Measurements from ENCODE around the gene PCDHGA7.
"Not testable (repeated sequence)": the region's sequence is repeated elsewhere in the genome, so short reads cannot be mapped to it uniquely, and the experiment has no call there.

PCDHGA7 gene

DNA sequence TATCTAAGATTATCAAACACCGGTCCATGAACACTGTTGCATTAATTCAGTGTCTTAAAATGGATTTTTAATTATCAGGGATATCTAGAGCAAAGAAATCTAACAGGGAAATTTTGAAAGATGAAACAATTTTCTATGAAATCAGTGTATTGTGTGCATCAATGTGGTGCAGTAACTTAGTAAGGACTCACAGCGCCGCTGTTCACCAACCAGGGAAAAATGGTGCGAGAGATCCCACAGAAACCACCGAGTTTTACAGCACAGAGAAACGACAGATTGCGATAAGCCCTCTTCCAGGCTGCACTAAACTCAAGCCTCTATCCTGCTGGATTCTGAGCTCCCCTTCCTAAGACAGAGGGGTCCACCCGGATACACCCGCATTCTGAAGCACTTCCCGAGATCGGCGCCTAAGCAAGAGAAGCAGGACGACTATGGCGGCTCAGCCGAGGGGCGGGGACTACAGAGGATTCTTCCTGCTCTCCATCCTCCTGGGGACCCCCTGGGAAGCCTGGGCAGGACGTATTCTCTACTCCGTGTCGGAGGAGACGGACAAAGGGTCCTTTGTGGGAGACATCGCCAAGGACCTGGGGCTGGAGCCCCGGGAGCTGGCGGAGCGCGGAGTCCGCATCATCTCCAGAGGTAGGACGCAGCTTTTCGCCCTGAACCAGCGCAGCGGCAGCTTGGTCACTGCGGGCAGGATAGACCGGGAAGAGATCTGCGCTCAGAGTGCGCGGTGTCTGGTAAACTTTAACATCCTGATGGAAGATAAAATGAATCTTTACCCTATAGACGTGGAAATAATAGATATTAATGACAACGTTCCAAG is at the start of gene PCDHGA7:
Gene PCDHGA7 (plus strand): TSS at position 274 of the 826 bp plus-strand sequence. CDS start 158 bp downstream, at position 432.
- in situ Hi-C loops (cut with HindIII; ENCODE audit: low pct_unique_long_range_greater_than_20kb, low sequenced_read_pairs): no loop called here
- peak; percentile 82 to 88 for DNase-seq (ENCODE audit: low read depth in 1 of 2, low spot score in 1 of 2)

DNA sequence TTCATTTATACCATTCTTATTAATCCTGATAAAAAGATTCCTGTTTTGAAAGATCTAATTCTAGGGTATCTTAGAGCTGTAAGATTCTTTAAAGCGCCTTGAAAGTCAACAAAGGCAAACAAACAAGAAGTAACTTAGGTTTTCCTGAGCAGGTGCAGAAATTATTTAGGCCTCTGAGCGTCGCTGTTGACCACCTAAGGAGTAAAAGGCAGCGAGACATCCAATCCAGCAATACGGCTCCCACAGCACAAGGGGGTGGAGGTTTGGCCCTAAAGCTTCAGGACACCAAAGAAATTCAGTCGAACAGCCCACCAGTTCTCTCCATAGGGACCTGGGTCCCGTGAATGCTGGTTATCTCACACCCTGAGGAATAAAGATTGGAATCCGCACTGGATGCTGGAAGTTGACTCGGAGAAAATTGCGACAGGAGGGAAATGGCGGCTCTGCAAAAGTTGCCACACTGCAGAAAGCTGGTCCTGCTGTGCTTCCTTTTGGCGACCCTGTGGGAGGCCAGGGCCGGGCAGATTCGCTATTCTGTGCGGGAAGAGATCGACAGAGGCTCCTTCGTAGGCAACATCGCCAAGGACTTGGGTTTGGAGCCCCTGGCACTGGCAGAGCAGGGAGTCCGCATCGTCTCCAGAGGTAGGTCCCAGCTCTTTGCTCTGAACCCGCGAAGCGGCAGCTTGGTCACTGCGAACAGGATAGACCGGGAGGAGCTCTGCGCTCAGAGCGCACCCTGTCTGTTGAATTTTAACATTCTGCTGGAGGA is 43.8 kb upstream of the PCDHGA7 start, which contains the start of gene PCDHGA2:
Gene PCDHGA2 (plus strand): TSS at position 223 of the 769 bp plus-strand sequence.
- in situ Hi-C loops (cut with HindIII; ENCODE audit: low pct_unique_long_range_greater_than_20kb, low sequenced_read_pairs): no loop called here
- no peak for TF ChIP-seq JUND (IDR thresholded peaks at IDR 0.05; ENCODE audit: low read depth)
- peak in 1 of 2 experiments; percentile 78 for DNase-seq (ENCODE audit: low read depth in 1 of 2, low spot score in 1 of 2)

More for the DNA sequence above, at the start of gene PCDHGA7:
- no peak for TF ChIP-seq JUND (IDR thresholded peaks at IDR 0.05; ENCODE audit: low read depth)

DNA sequence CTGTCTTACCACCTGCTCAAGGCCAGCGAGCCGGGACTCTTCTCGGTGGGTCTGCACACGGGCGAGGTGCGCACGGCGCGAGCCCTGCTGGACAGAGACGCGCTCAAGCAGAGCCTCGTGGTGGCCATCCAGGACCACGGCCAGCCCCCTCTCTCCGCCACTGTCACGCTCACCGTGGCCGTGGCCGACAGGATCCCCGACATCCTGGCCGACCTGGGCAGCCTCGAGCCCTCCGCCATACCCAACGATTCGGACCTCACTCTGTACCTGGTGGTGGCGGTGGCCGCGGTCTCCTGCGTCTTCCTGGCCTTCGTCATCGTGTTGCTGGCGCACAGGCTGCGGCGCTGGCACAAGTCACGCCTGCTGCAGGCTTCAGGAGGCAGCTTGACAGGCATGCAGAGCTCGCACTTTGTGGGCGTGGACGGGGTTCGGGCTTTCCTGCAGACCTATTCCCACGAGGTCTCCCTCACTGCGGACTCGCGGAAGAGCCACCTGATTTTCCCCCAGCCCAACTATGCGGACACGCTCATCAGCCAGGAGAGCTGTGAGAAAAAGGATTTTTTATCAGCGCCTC is 41.7 kb upstream of the PCDHGA7 start:
- in situ Hi-C loops (cut with HindIII; ENCODE audit: low pct_unique_long_range_greater_than_20kb, low sequenced_read_pairs); DNase-seq (ENCODE audit: low read depth in 1 of 2, low spot score in 1 of 2): not testable (repeated sequence)

DNA sequence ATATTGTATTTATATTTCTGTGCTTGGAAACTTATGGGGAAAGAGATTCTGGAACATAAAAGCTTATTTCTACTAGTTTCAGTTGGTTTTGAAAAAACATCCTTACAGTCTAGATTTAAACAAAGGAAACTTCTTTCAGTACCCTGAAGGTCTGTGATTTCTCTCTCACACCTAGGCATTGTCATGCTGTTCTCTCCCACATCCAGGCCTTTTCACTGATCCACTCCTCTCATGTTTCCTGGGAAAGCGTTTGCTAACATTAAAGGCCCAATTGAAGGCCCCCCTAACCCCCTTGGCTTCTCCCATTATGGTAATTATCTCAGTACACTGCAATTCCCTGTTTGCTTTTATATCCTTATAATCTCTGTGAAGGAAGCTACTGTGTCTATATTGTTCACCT is 39.8 kb upstream of the PCDHGA7 start:
- TF ChIP-seq JUND (IDR thresholded peaks at IDR 0.05; ENCODE audit: low read depth): no peak
- DNase-seq (ENCODE audit: low read depth in 1 of 2, low spot score in 1 of 2): no peak
- in situ Hi-C loops (cut with HindIII; ENCODE audit: low pct_unique_long_range_greater_than_20kb, low sequenced_read_pairs): no loop called here

DNA sequence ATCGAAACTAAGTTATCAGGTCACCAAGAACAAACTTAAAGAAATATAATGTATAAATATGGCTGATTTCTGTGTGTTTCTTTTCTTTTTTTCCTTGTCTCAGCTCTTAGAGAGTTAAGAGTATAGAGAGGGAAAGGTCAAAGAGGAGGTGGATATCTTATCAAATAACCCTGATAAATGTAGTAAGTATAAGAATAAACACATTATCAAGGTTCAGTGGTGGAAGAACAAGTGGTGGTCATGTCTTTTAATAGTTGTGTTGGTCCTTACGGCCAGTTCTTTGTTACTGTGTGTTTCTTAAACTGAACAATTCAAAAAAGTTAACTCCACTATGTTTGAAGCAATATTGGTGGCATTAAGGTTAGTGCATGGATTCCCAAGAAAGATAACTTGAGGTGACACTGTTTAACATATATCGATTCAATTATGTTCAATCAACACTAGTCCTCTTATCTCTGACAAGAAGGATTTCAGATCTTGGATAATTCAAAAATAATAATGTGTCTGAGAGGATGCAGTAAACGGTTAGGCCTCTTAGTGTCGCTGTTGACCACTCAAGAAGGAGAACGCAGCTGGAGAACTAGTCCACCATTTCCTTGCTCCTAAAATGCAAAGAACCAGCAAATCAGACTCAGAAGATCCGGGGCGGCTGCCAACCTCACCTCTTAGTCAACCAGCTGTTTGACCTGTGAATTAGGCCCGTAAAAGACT is 39.1 kb upstream of the PCDHGA7 start, which contains the start of gene PCDHGA3:
Gene PCDHGA3 (plus strand): TSS at position 588 of the 711 bp plus-strand sequence. CDS start 205 bp downstream, outside the sequence.
- DNase-seq (ENCODE audit: low read depth in 1 of 2, low spot score in 1 of 2): peak in 1 of 2 experiments; percentile 62
- TF ChIP-seq JUND (IDR thresholded peaks at IDR 0.05; ENCODE audit: low read depth): no peak
- in situ Hi-C loops (cut with HindIII; ENCODE audit: low pct_unique_long_range_greater_than_20kb, low sequenced_read_pairs): no loop called here

DNA sequence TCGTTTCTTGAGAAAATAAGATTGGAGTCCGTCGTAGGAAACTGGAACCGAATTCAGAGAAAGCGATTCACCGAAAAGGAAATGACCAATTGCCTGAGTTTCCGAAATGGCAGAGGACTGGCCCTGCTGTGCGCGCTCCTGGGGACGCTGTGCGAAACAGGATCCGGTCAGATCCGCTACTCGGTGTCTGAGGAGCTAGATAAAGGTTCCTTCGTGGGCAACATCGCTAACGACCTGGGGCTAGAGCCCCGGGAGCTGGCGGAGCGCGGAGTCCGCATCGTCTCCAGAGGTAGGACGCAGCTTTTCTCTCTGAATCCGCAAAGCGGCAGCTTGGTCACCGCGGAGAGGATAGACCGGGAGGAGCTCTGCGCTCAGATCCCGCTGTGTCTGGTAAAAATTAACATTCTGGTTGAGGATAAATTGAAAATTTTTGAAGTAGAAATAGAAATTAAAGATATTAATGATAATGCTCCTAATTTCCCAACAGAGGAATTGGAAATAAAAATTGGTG is 38.5 kb upstream of the PCDHGA7 start:
- no peak for DNase-seq (ENCODE audit: low read depth in 1 of 2, low spot score in 1 of 2)
- TF ChIP-seq JUND (IDR thresholded peaks at IDR 0.05; ENCODE audit: low read depth): no peak
- in situ Hi-C loops (cut with HindIII; ENCODE audit: low pct_unique_long_range_greater_than_20kb, low sequenced_read_pairs): no loop called here

DNA sequence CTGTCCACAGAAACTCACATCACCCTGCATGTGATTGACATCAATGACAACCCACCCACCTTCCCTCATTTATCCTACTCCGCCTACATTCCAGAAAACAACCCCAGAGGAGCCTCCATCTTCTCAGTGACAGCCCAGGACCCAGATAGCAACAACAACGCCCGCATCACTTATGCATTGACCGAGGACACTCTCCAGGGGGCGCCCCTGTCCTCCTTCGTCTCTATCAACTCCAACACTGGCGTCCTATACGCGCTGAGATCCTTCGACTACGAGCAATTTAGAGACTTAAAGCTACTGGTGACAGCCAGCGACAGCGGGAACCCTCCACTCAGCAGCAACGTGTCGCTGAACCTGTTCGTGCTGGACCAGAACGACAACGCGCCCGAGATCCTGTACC is 37.2 kb upstream of the PCDHGA7 start:
- TF ChIP-seq JUND (IDR thresholded peaks at IDR 0.05; ENCODE audit: low read depth): no peak
- in situ Hi-C loops (cut with HindIII; ENCODE audit: low pct_unique_long_range_greater_than_20kb, low sequenced_read_pairs): no loop called here
- no peak for DNase-seq (ENCODE audit: low read depth in 1 of 2, low spot score in 1 of 2)

DNA sequence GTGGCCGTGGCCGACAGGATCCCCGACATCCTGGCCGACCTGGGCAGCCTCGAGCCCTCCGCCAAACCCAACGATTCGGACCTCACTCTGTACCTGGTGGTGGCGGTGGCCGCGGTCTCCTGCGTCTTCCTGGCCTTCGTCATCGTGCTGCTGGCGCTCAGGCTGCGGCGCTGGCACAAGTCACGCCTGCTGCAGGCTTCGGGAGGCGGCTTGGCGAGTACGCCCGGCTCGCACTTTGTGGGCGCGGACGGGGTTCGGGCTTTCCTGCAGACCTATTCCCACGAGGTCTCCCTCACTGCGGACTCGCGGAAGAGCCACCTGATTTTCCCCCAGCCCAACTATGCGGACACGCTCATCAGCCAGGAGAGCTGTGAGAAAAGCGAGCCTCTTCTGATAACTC is 36.5 kb upstream of the PCDHGA7 start:
- DNase-seq (ENCODE audit: low read depth in 1 of 2, low spot score in 1 of 2); in situ Hi-C loops (cut with HindIII; ENCODE audit: low pct_unique_long_range_greater_than_20kb, low sequenced_read_pairs): not testable (repeated sequence)

DNA sequence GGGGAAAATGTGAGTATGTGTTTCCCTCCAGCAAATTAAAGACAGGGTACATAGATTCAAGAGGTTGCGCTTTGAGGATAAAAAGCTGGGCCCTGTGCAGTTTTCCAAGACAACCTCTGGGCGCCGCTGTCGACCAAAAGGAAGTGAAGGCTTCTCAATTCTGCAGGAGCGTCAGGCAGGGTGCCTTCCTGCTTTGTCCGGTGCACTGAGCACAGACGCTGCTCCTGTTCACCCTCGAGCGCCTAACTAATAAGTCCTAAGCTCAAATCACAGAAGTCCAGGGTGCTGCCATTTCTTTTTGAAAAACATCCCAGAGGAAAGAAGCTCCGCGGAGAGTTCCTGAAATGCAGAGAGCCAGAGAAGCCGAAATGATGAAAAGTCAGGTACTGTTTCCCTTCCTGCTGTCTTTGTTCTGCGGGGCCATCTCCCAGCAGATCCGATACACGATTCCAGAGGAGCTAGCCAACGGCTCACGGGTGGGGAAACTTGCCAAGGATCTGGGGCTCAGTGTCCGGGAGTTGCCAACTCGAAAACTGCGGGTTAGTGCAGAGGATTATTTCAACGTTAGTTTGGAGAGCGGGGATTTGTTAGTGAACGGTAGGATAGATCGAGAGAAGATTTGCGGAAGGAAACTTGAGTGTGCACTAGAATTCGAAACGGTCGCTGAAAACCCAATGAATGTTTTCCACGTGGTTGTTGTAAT is 32.5 kb upstream of the PCDHGA7 start, which contains the start of gene PCDHGB1:
Gene PCDHGB1 (plus strand): TSS at position 183 of the 703 bp plus-strand sequence. CDS start 162 bp downstream, at position 345.
- DNase-seq (ENCODE audit: low read depth in 1 of 2, low spot score in 1 of 2): peak; percentile 95 to 96
- in situ Hi-C loops (cut with HindIII; ENCODE audit: low pct_unique_long_range_greater_than_20kb, low sequenced_read_pairs): no loop called here
- no peak for TF ChIP-seq JUND (IDR thresholded peaks at IDR 0.05; ENCODE audit: low read depth)

DNA sequence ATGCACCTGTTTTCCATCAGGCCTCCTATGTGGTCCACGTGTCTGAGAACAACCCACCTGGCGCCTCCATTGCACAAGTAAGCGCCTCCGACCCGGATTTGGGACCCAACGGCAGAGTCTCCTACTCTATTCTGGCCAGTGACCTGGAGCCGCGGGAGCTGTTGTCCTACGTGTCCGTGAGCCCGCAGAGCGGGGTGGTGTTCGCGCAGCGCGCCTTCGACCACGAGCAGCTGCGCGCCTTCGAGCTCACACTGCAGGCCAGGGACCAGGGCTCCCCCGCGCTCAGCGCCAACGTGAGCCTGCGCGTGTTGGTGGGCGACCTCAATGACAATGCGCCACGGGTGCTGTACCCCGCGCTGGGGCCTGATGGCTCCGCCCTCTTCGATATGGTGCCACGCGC is 31.0 kb upstream of the PCDHGA7 start:
- DNase-seq (ENCODE audit: low read depth in 1 of 2, low spot score in 1 of 2): no peak
- no peak for TF ChIP-seq JUND (IDR thresholded peaks at IDR 0.05; ENCODE audit: low read depth)
- in situ Hi-C loops (cut with HindIII; ENCODE audit: low pct_unique_long_range_greater_than_20kb, low sequenced_read_pairs): no loop called here

DNA sequence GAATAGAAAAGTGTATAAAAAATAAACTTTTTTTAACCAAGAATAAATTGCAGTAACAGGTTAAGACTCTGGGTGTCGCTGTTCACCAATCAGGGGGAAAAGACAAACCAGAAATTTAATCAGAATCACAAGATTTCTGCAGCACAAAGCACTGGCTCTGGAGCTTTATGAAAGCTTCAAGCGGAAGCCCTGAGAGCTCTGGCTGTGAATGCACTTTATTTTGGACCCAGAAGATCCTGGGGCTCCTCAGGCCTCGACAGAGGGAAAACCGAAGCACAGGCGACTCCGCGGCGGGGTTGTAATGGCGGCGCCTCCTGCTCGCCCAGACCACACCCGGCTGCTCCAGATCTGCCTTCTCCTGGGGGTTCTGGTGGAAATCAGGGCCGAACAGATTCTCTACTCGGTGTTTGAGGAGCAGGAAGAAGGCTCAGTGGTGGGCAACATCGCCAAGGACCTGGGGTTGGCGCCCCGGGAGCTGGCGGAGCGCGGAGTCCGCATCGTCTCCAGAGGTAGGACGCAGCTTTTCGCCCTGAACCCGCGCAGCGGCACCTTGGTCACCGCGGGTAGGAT is 27.6 kb upstream of the PCDHGA7 start, which contains the start of gene PCDHGA4:
Gene PCDHGA4 (plus strand): TSS at position 122 of the 570 bp plus-strand sequence. CDS start 87 bp downstream, at position 209.
- DNase-seq (ENCODE audit: low read depth in 1 of 2, low spot score in 1 of 2): no peak
- TF ChIP-seq JUND (IDR thresholded peaks at IDR 0.05; ENCODE audit: low read depth): no peak
- in situ Hi-C loops (cut with HindIII; ENCODE audit: low pct_unique_long_range_greater_than_20kb, low sequenced_read_pairs): no loop called here
